Trophoblast cell (in vitro differentiated cells and primary cell): ENCODE measurements around the gene FSTL1.

Experiments used
- DNase-seq, 2 donors: peaks; one replicate each; pipeline ENCODE4 v3.0.0-alpha.2; 2016
- H2AFZ ChIP-seq: 2 replicates; pipeline ENCODE4 v1.6.1; 2013; ENCODE audit warnings: low read length, moderate library complexity, mild to moderate bottlenecking; ENCODE audit not compliant: insufficient read depth, poor library complexity
- H2AK5ac ChIP-seq: 2 replicates; pipeline ENCODE4 v1.6.1; 2013; ENCODE audit warnings: mild to moderate bottlenecking, low read length
- H2BK120ac ChIP-seq: 2 replicates; pipeline ENCODE4 v1.6.1; 2013; ENCODE audit warnings: low read length, mild to moderate bottlenecking, moderate library complexity; ENCODE audit not compliant: insufficient read depth, poor library complexity
- H2BK12ac ChIP-seq: 2 replicates; pipeline ENCODE4 v1.6.1; 2013; ENCODE audit warnings: mild to moderate bottlenecking, low read length, moderate library complexity
- H2BK5ac ChIP-seq: 2 replicates; pipeline ENCODE4 v1.6.1; 2013; ENCODE audit warnings: low read length, low read depth, moderate library complexity, mild to moderate bottlenecking; ENCODE audit not compliant: poor library complexity
- H3K14ac ChIP-seq: 2 replicates; pipeline ENCODE4 v1.6.1; 2013; ENCODE audit warnings: mild to moderate bottlenecking, low read length
- H3K18ac ChIP-seq: 2 replicates; pipeline ENCODE4 v1.6.1; 2013; ENCODE audit warnings: mild to moderate bottlenecking, low read length
- H3K23ac ChIP-seq: 2 replicates; pipeline ENCODE4 v1.6.1; 2013; ENCODE audit warnings: low read length
- H3K27ac ChIP-seq: 2 replicates; pipeline ENCODE4 v1.5.1; 2013; ENCODE audit warnings: low read depth, mild to moderate bottlenecking, inconsistent platforms, low read length, moderate library complexity
- H3K27me3 ChIP-seq: 2 replicates; pipeline ENCODE4 v1.6.1; 2013; ENCODE audit warnings: inconsistent platforms, mild to moderate bottlenecking, low read length, moderate library complexity; ENCODE audit not compliant: insufficient read depth
- H3K36me3 ChIP-seq, 2 experiments: 1 replicate in 1 of 2; 2 replicates in 1 of 2; pipeline ENCODE4 v1.6.1; 2013; ENCODE audit warnings: low read length in 2 of 2, mild to moderate bottlenecking in 2 of 2, moderate library complexity in 1 of 2; ENCODE audit not compliant: insufficient read depth in 2 of 2, control insufficient read depth in 1 of 2
- H3K4ac ChIP-seq: 2 replicates; pipeline ENCODE4 v1.6.1; 2013; ENCODE audit warnings: low read depth, mild to moderate bottlenecking, low read length, moderate library complexity
- H3K4me1 ChIP-seq, 2 experiments: 1 replicate in 1 of 2; 2 replicates in 1 of 2; pipeline ENCODE4 v1.6.1; 2013; ENCODE audit warnings: low read length in 2 of 2, mild to moderate bottlenecking in 2 of 2, moderate library complexity in 1 of 2; ENCODE audit not compliant: insufficient read depth in 2 of 2, control insufficient read depth in 1 of 2
- H3K4me2 ChIP-seq: 2 replicates; pipeline ENCODE4 v1.6.1; 2013; ENCODE audit warnings: inconsistent platforms, mild to moderate bottlenecking, low read length, moderate library complexity
- H3K4me3 ChIP-seq: 2 replicates; pipeline ENCODE4 v1.5.1; 2013; ENCODE audit warnings: mild to moderate bottlenecking, low read depth, low read length, inconsistent platforms
- H3K79me1 ChIP-seq: one replicate; pipeline ENCODE4 v1.6.1; 2013; ENCODE audit warnings: low read length
- H3K79me2 ChIP-seq: 2 replicates; pipeline ENCODE4 v1.6.1; 2013; ENCODE audit warnings: low read length, mild to moderate bottlenecking; ENCODE audit not compliant: control insufficient read depth, insufficient read depth, poor library complexity
- H3K9ac ChIP-seq: 2 replicates; pipeline ENCODE4 v1.6.1; 2013; ENCODE audit warnings: mild to moderate bottlenecking, low read length
- H3K9me3 ChIP-seq: 2 replicates; pipeline ENCODE4 v1.6.1; 2013; ENCODE audit warnings: low read depth, mild to moderate bottlenecking, control low read depth, inconsistent platforms, low read length; ENCODE audit not compliant: insufficient read depth
- H4K12ac ChIP-seq: 2 replicates; pipeline ENCODE4 v1.6.1; 2013; ENCODE audit warnings: low read depth, mild to moderate bottlenecking, low read length, moderate library complexity
- H4K8ac ChIP-seq: 2 replicates; pipeline ENCODE4 v1.6.1; 2013; ENCODE audit warnings: low read depth, mild to moderate bottlenecking, low read length, moderate library complexity
- H4K91ac ChIP-seq: one replicate; pipeline ENCODE4 v1.6.1; 2013; ENCODE audit warnings: low read depth, mild to moderate bottlenecking, low read length, moderate library complexity
- WGBS: extraction: QIAGEN DNeasy Blood & Tissue Kit; methylation state at CpG from one replicate; pipeline ENCODE4 v1.1.7; 2013; ENCODE audit warnings: missing lambda C conversion rate; ENCODE audit not compliant: insufficient read length, insufficient coverage; ENCODE audit errors: extremely low coverage; 5-methylcytosine and 5-hydroxymethylcytosine counted together

Gene FSTL1

DNA sequence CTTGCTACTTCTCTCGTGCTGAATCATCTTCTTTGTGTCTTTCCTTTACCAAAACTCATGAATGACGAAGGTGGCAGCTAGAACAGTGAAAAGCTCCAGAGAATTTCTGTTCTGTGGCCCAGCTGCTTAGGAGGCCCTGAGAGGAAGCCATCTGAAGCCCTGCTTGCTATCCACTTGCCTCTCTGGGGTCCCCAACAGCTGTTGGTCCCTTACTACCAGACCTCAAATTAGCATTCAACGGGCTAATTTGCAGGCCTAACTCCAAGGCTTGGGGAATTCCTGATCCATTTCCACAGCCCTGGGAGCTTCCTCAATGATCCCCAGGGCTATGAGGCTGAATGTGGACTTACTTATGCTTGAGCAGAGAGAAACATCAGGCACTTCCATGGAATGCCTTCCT, 37.5 kb upstream of the FSTL1 start:
- no peak for DNase-seq

GRCh38 chr3:120487191-120487650, 36.4 kb upstream of the FSTL1 start:
- H3K79me1 ChIP-seq = no peaks in the 10 kb centered on the region
- H3K9ac ChIP-seq = no peak overlapping the region
- H4K12ac ChIP-seq = no peak overlapping the region
- H3K18ac ChIP-seq = no peak overlapping the region
- H2BK12ac ChIP-seq = no peak overlapping the region
- H3K27me3 ChIP-seq = no peaks in the 10 kb centered on the region
- H3K4me2 ChIP-seq = no peak overlapping the region
- H3K23ac ChIP-seq = no peak overlapping the region
- H3K36me3 ChIP-seq = no peaks in the 10 kb centered on the region
- no peak overlapping the region for H3K4ac ChIP-seq
- no peak overlapping the region for H2BK120ac ChIP-seq
- H3K79me2 ChIP-seq = no peaks in the 10 kb centered on the region
- H3K27ac ChIP-seq = no peak overlapping the region
- no peak overlapping the region for H2AK5ac ChIP-seq
- no peak overlapping the region for H4K91ac ChIP-seq
- no peak overlapping the region for H3K4me3 ChIP-seq
- no peak overlapping the region for H2BK5ac ChIP-seq
- WGBS = no CpG with 5 or more reads among the region's 3 CpGs
- H3K4me1 ChIP-seq = no peaks in the 10 kb centered on the region
- peaks cover 4% of the 10 kb centered on the region for H3K9me3 ChIP-seq
- DNase-seq = peak in 1 of 2 donors; percentile 70
- no peak overlapping the region for H4K8ac ChIP-seq
- H2AFZ ChIP-seq = no peak overlapping the region
- no peak overlapping the region for H3K14ac ChIP-seq

More for the DNA sequence above, 37.5 kb upstream of the FSTL1 start:
- Histone ChIP-seq H4K91ac (no peak overlapping the region), H3K27ac (no peak overlapping the region), H3K4ac (no peak overlapping the region), H3K14ac (no peak overlapping the region), H3K27me3 (no peaks in the 10 kb centered on the region), H3K79me1 (no peaks in the 10 kb centered on the region), H2BK5ac (no peak overlapping the region), H3K4me1 (no peaks in the 10 kb centered on the region), H3K36me3 (no peaks in the 10 kb centered on the region), H4K12ac (no peak overlapping the region), H2BK120ac (no peak overlapping the region), H3K4me3 (no peak overlapping the region), H3K9ac (no peak overlapping the region), H3K79me2 (no peaks in the 10 kb centered on the region), H3K4me2 (no peak overlapping the region), H3K23ac (no peak overlapping the region), H2AK5ac (no peak overlapping the region), H3K9me3 (peaks cover 4% of the 10 kb centered on the region), H3K18ac (no peak overlapping the region), H2AFZ (no peak overlapping the region), H2BK12ac (no peak overlapping the region), H4K8ac (no peak overlapping the region)
- WGBS = no CpG with 5 or more reads among the region's 3 CpGs

- Histone ChIP-seq H3K79me1 (peaks cover 1% of the 10 kb centered on the region), H2AFZ (no peak overlapping the region), H2BK5ac (no peak overlapping the region), H3K4me3 (no peak overlapping the region), H3K14ac (no peak overlapping the region), H2BK12ac (no peak overlapping the region), H3K9ac (no peak overlapping the region), H3K18ac (no peak overlapping the region), H3K23ac (no peak overlapping the region), H2BK120ac (no peak overlapping the region), H3K27ac (no peak overlapping the region), H4K12ac (no peak overlapping the region), H3K4ac (no peak overlapping the region), H3K79me2 (no peaks in the 10 kb centered on the region), H3K4me1 (peaks cover 3 to 6% of the 10 kb centered on the region in 2 experiments), H3K36me3 (no peaks in the 10 kb centered on the region), H3K4me2 (no peak overlapping the region), H3K27me3 (no peaks in the 10 kb centered on the region), H3K9me3 (no peaks in the 10 kb centered on the region), H4K91ac (no peak overlapping the region), H2AK5ac (no peak overlapping the region), H4K8ac (no peak overlapping the region)
- WGBS = no CpG with 5 or more reads among the region's 2 CpGs
- DNase-seq = no peak
Measured at GRCh38 chr3:120481081-120481480, 30.3 kb upstream of the FSTL1 start.

GRCh38 chr3:120477781-120478180, 27.0 kb upstream of the FSTL1 start:
- Histone ChIP-seq H2BK5ac (no peak overlapping the region), H3K9me3 (peaks cover 2% of the 10 kb centered on the region), H3K4me2 (no peak overlapping the region), H3K14ac (no peak overlapping the region), H4K91ac (no peak overlapping the region), H4K8ac (no peak overlapping the region), H3K4me3 (no peak overlapping the region), H2BK12ac (peak overlapping the region; percentile 45), H3K18ac (no peak overlapping the region), H3K4ac (no peak overlapping the region), H4K12ac (no peak overlapping the region), H3K27me3 (no peaks in the 10 kb centered on the region), H2AK5ac (no peak overlapping the region), H3K23ac (no peak overlapping the region), H3K9ac (no peak overlapping the region), H2AFZ (no peak overlapping the region), H2BK120ac (no peak overlapping the region), H3K27ac (peak overlapping the region; percentile 37), H3K36me3 (no peaks in the 10 kb centered on the region), H3K79me1 (peaks cover 3% of the 10 kb centered on the region), H3K4me1 (peaks cover 7 to 14% of the 10 kb centered on the region in 2 experiments), H3K79me2 (no peaks in the 10 kb centered on the region)
- peak; percentile 87 to 96 for DNase-seq
- no CpG with 5 or more reads among the region's 4 CpGs for WGBS
